Measurements from ENCODE around the gene ZNF106. TPM values are rescaled to one million over a fixed set of nuclear protein-coding genes. Genes with fewer than 3 reads are reported as not detected.

The ZNF106 gene
- total and polyA plus RNA-seq, 2 experiments from 2014 or later, result 30.1 to 44.5 TPM

GRCh38 chr15:42409011-42409410 lies 81.9 kb downstream of the ZNF106 start:
- WGBS (ENCODE audit: low lambda C conversion rate, missing lambda C conversion rate), result 93% methylated on average over 8 of the region's 9 CpGs

GRCh38 chr15:42408178-42408577 lies 82.8 kb downstream of the ZNF106 start:
- Histone ChIP-seq H3K36me3 (replicated peaks; ENCODE audit: insufficient read depth, low read depth) (no peaks in the 10 kb centered on the region), H3K9me3 (ENCODE audit: low read depth) (no peaks in the 10 kb centered on the region), H3K27ac (no peak overlapping the region), H3K4me3 (no peak overlapping the region), H2AFZ (no peak overlapping the region), H3K9me2 (replicated peaks; ENCODE audit: insufficient read depth) (no peaks in the 10 kb centered on the region), H3K27me3 (no peaks in the 10 kb centered on the region), H4K20me1 (ENCODE audit: insufficient read depth, poor library complexity, severe bottlenecking) (no peaks in the 10 kb centered on the region), H3K4me1 (ENCODE audit: insufficient read depth) (no peaks in the 10 kb centered on the region), H3K4me2 (no peak overlapping the region), H3K79me2 (no peaks in the 10 kb centered on the region)
- no peak for TF ChIP-seq EZH2 (IDR thresholded peaks at IDR 0.05; ENCODE audit: borderline replicate concordance)
- TF ChIP-seq, protein P1, sequence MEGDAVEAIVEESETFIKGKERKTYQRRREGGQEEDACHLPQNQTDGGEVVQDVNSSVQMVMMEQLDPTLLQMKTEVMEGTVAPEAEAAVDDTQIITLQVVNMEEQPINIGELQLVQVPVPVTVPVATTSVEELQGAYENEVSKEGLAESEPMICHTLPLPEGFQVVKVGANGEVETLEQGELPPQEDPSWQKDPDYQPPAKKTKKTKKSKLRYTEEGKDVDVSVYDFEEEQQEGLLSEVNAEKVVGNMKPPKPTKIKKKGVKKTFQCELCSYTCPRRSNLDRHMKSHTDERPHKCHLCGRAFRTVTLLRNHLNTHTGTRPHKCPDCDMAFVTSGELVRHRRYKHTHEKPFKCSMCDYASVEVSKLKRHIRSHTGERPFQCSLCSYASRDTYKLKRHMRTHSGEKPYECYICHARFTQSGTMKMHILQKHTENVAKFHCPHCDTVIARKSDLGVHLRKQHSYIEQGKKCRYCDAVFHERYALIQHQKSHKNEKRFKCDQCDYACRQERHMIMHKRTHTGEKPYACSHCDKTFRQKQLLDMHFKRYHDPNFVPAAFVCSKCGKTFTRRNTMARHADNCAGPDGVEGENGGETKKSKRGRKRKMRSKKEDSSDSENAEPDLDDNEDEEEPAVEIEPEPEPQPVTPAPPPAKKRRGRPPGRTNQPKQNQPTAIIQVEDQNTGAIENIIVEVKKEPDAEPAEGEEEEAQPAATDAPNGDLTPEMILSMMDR (IDR thresholded peaks at IDR 0.05; ENCODE audit: poor library complexity), result no peak
- DNase-seq (ENCODE audit: low spot score), result no peak
- 82% methylated on average over 4 of the region's 4 CpGs for WGBS (ENCODE audit: low lambda C conversion rate, missing lambda C conversion rate)

More at GRCh38 chr15:42409011-42409410, 81.9 kb downstream of the ZNF106 start:
- H3K4me3 ChIP-seq, result no peak overlapping the region
- H3K36me3 ChIP-seq (replicated peaks; ENCODE audit: insufficient read depth, low read depth), result no peaks in the 10 kb centered on the region
- no peaks in the 10 kb centered on the region for H3K4me1 ChIP-seq (ENCODE audit: insufficient read depth)
- H3K9me2 ChIP-seq (replicated peaks; ENCODE audit: insufficient read depth), result no peaks in the 10 kb centered on the region
- no peak overlapping the region for H3K27ac ChIP-seq
- no peaks in the 10 kb centered on the region for H4K20me1 ChIP-seq (ENCODE audit: insufficient read depth, poor library complexity, severe bottlenecking)
- no peak for TF ChIP-seq EZH2 (IDR thresholded peaks at IDR 0.05; ENCODE audit: borderline replicate concordance)
- TF ChIP-seq, protein P1 (IDR thresholded peaks at IDR 0.05; ENCODE audit: poor library complexity), result no peak
- no peak for TF ChIP-seq EZH2phosphoT487 (IDR thresholded peaks at IDR 0.05; ENCODE audit: low read depth, severe bottlenecking, unreplicated experiment)
- no peak overlapping the region for H3K4me2 ChIP-seq
- no peak for DNase-seq (ENCODE audit: low spot score)
- no peaks in the 10 kb centered on the region for H3K79me2 ChIP-seq
- H2AFZ ChIP-seq, result no peak overlapping the region
- no peaks in the 10 kb centered on the region for H3K9me3 ChIP-seq (ENCODE audit: low read depth)
- H3K27me3 ChIP-seq, result no peaks in the 10 kb centered on the region

GRCh38 chr15:42405863-42406482 lies 85.0 kb downstream of the ZNF106 start:
- no peak for DNase-seq (ENCODE audit: low spot score)
- Histone ChIP-seq H3K27ac (no peak overlapping the region), H3K4me1 (ENCODE audit: insufficient read depth) (no peaks in the 10 kb centered on the region), H2AFZ (no peak overlapping the region), H4K20me1 (ENCODE audit: insufficient read depth, poor library complexity, severe bottlenecking) (no peaks in the 10 kb centered on the region), H3K79me2 (no peaks in the 10 kb centered on the region), H3K36me3 (replicated peaks; ENCODE audit: insufficient read depth, low read depth) (no peaks in the 10 kb centered on the region), H3K27me3 (no peaks in the 10 kb centered on the region), H3K4me2 (no peak overlapping the region), H3K9me3 (ENCODE audit: low read depth) (no peaks in the 10 kb centered on the region), H3K9me2 (replicated peaks; ENCODE audit: insufficient read depth) (no peaks in the 10 kb centered on the region), H3K4me3 (no peak overlapping the region)
- TF ChIP-seq EZH2 (IDR thresholded peaks at IDR 0.05; ENCODE audit: borderline replicate concordance) (no peak), EZH2phosphoT487 (IDR thresholded peaks at IDR 0.05; ENCODE audit: low read depth, severe bottlenecking, unreplicated experiment) (no peak)
- TF ChIP-seq, protein P1 (IDR thresholded peaks at IDR 0.05; ENCODE audit: poor library complexity), result no peak
- 91% methylated on average over 6 of the region's 6 CpGs for WGBS (ENCODE audit: low lambda C conversion rate, missing lambda C conversion rate)

Data from hepatocyte (in vitro differentiated cells).